IMR-90 (cell line): Measurements from ENCODE around the gene RASSF5. TPM values are rescaled to one million over a fixed set of nuclear protein-coding genes. Genes with fewer than 3 reads are reported as not detected.

ENCODE experiments used
- ATAC-seq: fragments of 200-7000 bp; cut with Tn5 transposase; 2 replicates; pipeline ENCODE4 v1.9.1; 2020; ENCODE audit warnings: low read depth, mild to moderate bottlenecking, moderate library complexity
- BruUV-seq: library from RNA; stranded (reverse); fragments of 400-500 nt; replicated peaks from 2 replicates; lab custom pipeline; 2021; lab: Mats Ljungman, UMichigan
- CTCF ChIA-PET: fragments of 300-600 bp; formaldehyde crosslinking; extraction: SDS; loops from one replicate; lab custom pipeline; 2021; ENCODE audit warnings: antibody characterized with exemption; lab: Yijun Ruan, JAX
- POLR2A ChIA-PET: fragments of 300-600 bp; sonication (Branson Sonifier 250); formaldehyde crosslinking; loops from one replicate; lab custom pipeline; 2022; ENCODE audit warnings: antibody characterized with exemption; ENCODE audit not compliant: unreplicated experiment; lab: Charles Lee
- DNase-seq: peaks from one replicate; pipeline ENCODE4 v3.0.0; 2013
- H2AFZ ChIP-seq: replicated peaks from 2 replicates; pipeline ENCODE3; 2013; ENCODE audit warnings: low read length, mild to moderate bottlenecking; ENCODE audit not compliant: poor library complexity
- H2AK5ac ChIP-seq: 2 replicates; pipeline ENCODE4 v1.6.1; 2013; ENCODE audit warnings: low read depth, low read length, inconsistent platforms
- H2AK9ac ChIP-seq: replicated peaks from 2 replicates; pipeline ENCODE3; 2013; ENCODE audit warnings: mild to moderate bottlenecking, low read depth, low read length, moderate library complexity; ENCODE audit not compliant: poor library complexity
- H2BK120ac ChIP-seq: 2 replicates; pipeline ENCODE4 v1.6.1; 2013; ENCODE audit warnings: low read depth, low read length, inconsistent platforms
- H2BK15ac ChIP-seq: 3 replicates; pipeline ENCODE4 v1.6.1; 2013; ENCODE audit warnings: low read depth, low read length, inconsistent platforms
- H2BK20ac ChIP-seq: 2 replicates; pipeline ENCODE4 v1.6.1; 2013; ENCODE audit warnings: low read depth, mild to moderate bottlenecking, inconsistent platforms, low read length, moderate library complexity
- H2BK5ac ChIP-seq: 2 replicates; pipeline ENCODE4 v1.6.1; 2013; ENCODE audit warnings: mild to moderate bottlenecking, low read depth, low read length, inconsistent platforms; ENCODE audit not compliant: poor library complexity, severe bottlenecking
- H3K14ac ChIP-seq: replicated peaks from 2 replicates; pipeline ENCODE4 v1.6.1; 2013; ENCODE audit warnings: low read depth, low read length, inconsistent platforms
- H3K18ac ChIP-seq: 2 replicates; pipeline ENCODE4 v1.6.1; 2013; ENCODE audit warnings: low read depth, low read length, control low read depth
- H3K23ac ChIP-seq: 2 replicates; pipeline ENCODE4 v1.6.1; 2013; ENCODE audit warnings: low read depth, low read length, inconsistent platforms
- H3K27ac ChIP-seq: 2 replicates; pipeline ENCODE4 v1.5.1; 2013; ENCODE audit warnings: mild to moderate bottlenecking, control low read depth, low read length; ENCODE audit not compliant: insufficient read depth
- H3K27me3 ChIP-seq: 2 replicates; pipeline ENCODE4 v1.6.1; 2013; ENCODE audit warnings: low read length; ENCODE audit not compliant: control insufficient read depth, insufficient read depth
- H3K36me3 ChIP-seq: 2 replicates; pipeline ENCODE4 v1.6.1; 2013; ENCODE audit warnings: low read length, mixed read lengths; ENCODE audit not compliant: control insufficient read depth, insufficient read depth
- H3K4ac ChIP-seq: 2 replicates; pipeline ENCODE4 v1.6.1; 2013; ENCODE audit warnings: low read depth, low read length, inconsistent platforms
- H3K4me1 ChIP-seq: 2 replicates; pipeline ENCODE4 v1.6.1; 2013; ENCODE audit warnings: low read length, mixed read lengths; ENCODE audit not compliant: control insufficient read depth, insufficient read depth
- H3K4me2 ChIP-seq: 2 replicates; pipeline ENCODE4 v1.6.1; 2013; ENCODE audit warnings: low read depth, mild to moderate bottlenecking, control low read depth, low read length, moderate library complexity
- H3K4me3 ChIP-seq: 2 replicates; pipeline ENCODE4 v1.5.1; 2013; ENCODE audit warnings: low read depth, mild to moderate bottlenecking, control low read depth, low read length, moderate library complexity; ENCODE audit not compliant: insufficient read depth
- H3K56ac ChIP-seq: 2 replicates; pipeline ENCODE4 v1.6.1; 2013; ENCODE audit warnings: low read length, inconsistent platforms; ENCODE audit not compliant: insufficient read depth; ENCODE audit errors: extremely low read depth
- H3K79me1 ChIP-seq, 2 experiments: 2 replicates each; pipeline ENCODE4 v1.6.1; 2013; ENCODE audit warnings: low read length in 2 of 2, inconsistent platforms in 1 of 2, low read depth in 1 of 2
- H3K9ac ChIP-seq: 2 replicates; pipeline ENCODE4 v1.6.1; 2013; ENCODE audit warnings: low read depth, low read length, control low read depth
- H3K9me1 ChIP-seq: 2 replicates; pipeline ENCODE4 v1.6.1; 2013; ENCODE audit warnings: low read length, inconsistent platforms; ENCODE audit not compliant: insufficient read depth
- H3K9me3 ChIP-seq: 2 replicates; pipeline ENCODE4 v1.6.1; 2013; ENCODE audit warnings: low read length; ENCODE audit not compliant: control insufficient read depth, insufficient read depth
- H4K20me1 ChIP-seq: 2 replicates; pipeline ENCODE4 v1.6.1; 2013; ENCODE audit warnings: low read length, inconsistent platforms; ENCODE audit not compliant: insufficient read depth
- H4K5ac ChIP-seq: 2 replicates; pipeline ENCODE4 v1.6.1; 2013; ENCODE audit warnings: mild to moderate bottlenecking, low read depth, low read length, control low read depth
- H4K8ac ChIP-seq, 2 experiments: 2 replicates each; pipeline ENCODE4 v1.6.1; 2013; ENCODE audit warnings: low read depth in 2 of 2, low read length in 2 of 2, control low read depth in 1 of 2, inconsistent platforms in 1 of 2
- H4K91ac ChIP-seq: 2 replicates; pipeline ENCODE4 v1.6.1; 2013; ENCODE audit warnings: low read depth, low read length, inconsistent platforms; ENCODE audit not compliant: insufficient read depth
- BHLHE40 ChIP-seq: fragments of 150-350 bp; IDR thresholded peaks from 2 replicates; pipeline ENCODE4 v1.6.1; 2016; ENCODE audit warnings: mild to moderate bottlenecking, low read depth, low read length
- CEBPB ChIP-seq: IDR thresholded peaks from 2 replicates; pipeline ENCODE4 v1.6.1; 2012; ENCODE audit warnings: low read depth, low read length, improper control_type of control experiment
- CHD1 ChIP-seq: IDR thresholded peaks from 2 replicates; pipeline ENCODE4 v1.6.1; 2012; ENCODE audit warnings: low read depth, low read length, improper control_type of control experiment
- CTCF ChIP-seq: conservative IDR thresholded peaks from 2 replicates; pipeline ENCODE4 v1.5.1; 2012; ENCODE audit warnings: mild to moderate bottlenecking, low read depth, low read length, improper control_type of control experiment
- FOS ChIP-seq: fragments of 150-350 bp; IDR thresholded peaks from 2 replicates; pipeline ENCODE4 v1.6.1; 2016; ENCODE audit warnings: low read depth, low read length
- MAFK ChIP-seq: IDR thresholded peaks from 2 replicates; pipeline ENCODE4 v1.6.1; 2012; ENCODE audit warnings: low read depth, low read length, improper control_type of control experiment
- MAZ ChIP-seq: IDR thresholded peaks from 2 replicates; pipeline ENCODE4 v1.6.1; 2012; ENCODE audit warnings: low read depth, mild to moderate bottlenecking, low read length, improper control_type of control experiment, moderate library complexity, borderline replicate concordance
- MXI1 ChIP-seq: IDR thresholded peaks from 2 replicates; pipeline ENCODE4 v1.6.1; 2012; ENCODE audit warnings: low read depth, mild to moderate bottlenecking, low read length, moderate library complexity, borderline replicate concordance
- NFE2L2 ChIP-seq: fragments of 150-350 bp; IDR thresholded peaks from 2 replicates; pipeline ENCODE4 v1.6.1; 2016; ENCODE audit warnings: low read depth, mild to moderate bottlenecking, low read length
- POLR2A ChIP-seq: IDR thresholded peaks from 2 replicates; pipeline ENCODE4 v1.6.1; 2012; ENCODE audit warnings: mild to moderate bottlenecking, low read depth, low read length
- RAD21 ChIP-seq: IDR thresholded peaks from 2 replicates; pipeline ENCODE4 v1.6.1; 2012; ENCODE audit warnings: low read length, improper control_type of control experiment
- RCOR1 ChIP-seq: IDR thresholded peaks from 2 replicates; pipeline ENCODE4 v1.6.1; 2012; ENCODE audit warnings: mild to moderate bottlenecking, low read length, improper control_type of control experiment; ENCODE audit not compliant: insufficient replicate concordance
- RFX5 ChIP-seq: IDR thresholded peaks from 2 replicates; pipeline ENCODE4 v1.8.0; 2012; ENCODE audit warnings: low read depth, mild to moderate bottlenecking, low read length, moderate library complexity
- SMC3 ChIP-seq: fragments of 150-350 bp; IDR thresholded peaks from 2 replicates; pipeline ENCODE4 v1.6.1; 2016; ENCODE audit warnings: low read depth, mild to moderate bottlenecking, antibody characterized with exemption, low read length, moderate library complexity
- WGBS, 2 experiments: methylation state at CpG; one replicate each; pipeline versions ENCODE4 v1.1.5 to v1.1.7; 2013; ENCODE audit warnings: missing lambda C conversion rate in 2 of 2; ENCODE audit not compliant: insufficient read length in 1 of 2; ENCODE audit errors: extremely low coverage in 2 of 2; 5-methylcytosine and 5-hydroxymethylcytosine counted together
- dilution Hi-C: fragments of 300-500 bp; cut with HindIII; formaldehyde crosslinking; loops from one replicate; pipeline ENCODE4 v1.14.3; 2018; ENCODE audit warnings: low sequenced_read_pairs; ENCODE audit not compliant: unreplicated experiment
- in situ Hi-C: fragments of 300-500 bp; cut with MboI; formaldehyde crosslinking; loops from 3 replicates; pipeline ENCODE4 v1.14.3; 2019; ENCODE audit warnings: low sequenced_read_pairs, inconsistent platforms, mixed read lengths
- intact Hi-C: fragments of 100-400 bp; cut with micrococcal nuclease; formaldehyde crosslinking; loops from 2 replicates; pipeline ENCODE4 v1.10.0; 2022
- polyA plus RNA-seq, 3 experiments: library from polyadenylated mRNA; depleted of rRNA; stranded (reverse); fragments of >200 nt; gene quantifications; 2 replicates each; pipeline ENCODE4 v1.2.3, GENCODE V29; 2012; ENCODE audit warnings: low replicate concordance in 1 of 3
- total RNA-seq: library from RNA; depleted of rRNA; stranded (reverse); fragments of >200 nt; gene quantifications from 2 replicates; pipeline ENCODE4 v1.2.3, GENCODE V29; 2012

RASSF5 gene
- total and polyA plus RNA-seq, 2 of the 4 experiments (the other 2 are of a cell fraction): 0.18 to 1.1 TPM

- TF ChIP-seq RAD21: no peak
- TF ChIP-seq POLR2A: no peak
- no peak for TF ChIP-seq BHLHE40
Measured at GRCh38 chr1:206586501-206587445, 79.4 kb downstream of the RASSF5 start (continued).

- Histone ChIP-seq H2AFZ (no peak overlapping the region), H2BK120ac (no peak overlapping the region), H4K20me1 (0 out of 2 replicates have a peak, but pooled peaks cover 2% of the 10 kb centered on the region), H2AK5ac (peak overlapping the region; percentile 47; the same call in 1 of the 2 replicates), H3K56ac (no peak overlapping the region), H4K8ac (peak overlapping the region in 1 of 2 experiments; percentile 47; a peak in 2 of 4 replicates), H4K91ac (no peak overlapping the region), H3K23ac (no peak overlapping the region), H3K27ac (peak overlapping the region; percentile 31; the same call in 1 of the 2 replicates), H3K9me1 (peaks cover 21% of the 10 kb centered on the region), H3K36me3 (peaks cover 6% of the 10 kb centered on the region), H3K79me1 (peaks cover 0 to 13% of the 10 kb centered on the region in 2 experiments; a peak in 1 of 4 replicates), H3K4me2 (no peak overlapping the region), H3K18ac (no peak overlapping the region; the same call in 1 of the 2 replicates), H3K27me3 (no peaks in the 10 kb centered on the region), H2AK9ac (no peak overlapping the region), H3K14ac (no peak overlapping the region), H3K4me1 (peaks cover 14% of the 10 kb centered on the region), H3K9ac (no peak overlapping the region), H3K4me3 (no peak overlapping the region), H2BK5ac (no peak overlapping the region), H3K4ac (peak overlapping the region; percentile 47; the same call in 1 of the 2 replicates), H2BK15ac (0 out of 3 replicates have a peak overlapping the region, but pooled peaks have one; percentile 18), H4K5ac (no peak overlapping the region), H2BK20ac (peak overlapping the region; percentile 28; the same call in 1 of the 2 replicates), H3K9me3 (no peaks in the 10 kb centered on the region)
- ChIA-PET CTCF (interaction anchor here (1.2 to 1.8 kb wide), 4 partner anchors 43 to 394 kb away, joined by 3 to 7 read pairs (median 4); no protein-coding TSS in a partner anchor), POLR2A (no interaction called here)
- intact Hi-C loops (no loop called here), in situ Hi-C loops (no loop called here), dilution Hi-C loops (no loop called here)
- 92% methylated on average over 6 of the region's 14 CpGs; no CpG with 5 or more reads in 1 of the 2 experiments for WGBS, 2 experiments
- no TSS peak for BruUV-seq
- ATAC-seq: no peak
- no peak for DNase-seq
- TF ChIP-seq SMC3 (no peak), CEBPB (no peak), MAFK (no peak), MXI1 (no peak), MAZ (no peak), RFX5 (no peak), CHD1 (no peak), FOS (no peak), RCOR1 (no peak), CTCF (no peak), BHLHE40 (no peak), NFE2L2 (no peak), POLR2A (no peak)
Measured at GRCh38 chr1:206587904-206588303, 80.6 kb downstream of the RASSF5 start.
